H9 (cell line): ENCODE data around the gene IDI2. TPM values are rescaled to one million over a fixed set of nuclear protein-coding genes. Genes with fewer than 3 reads are reported as not detected.

Experiments
- DNase-seq: peaks from one replicate; pipeline ENCODE4 v3.0.0-alpha.2; 2017
- H2AFZ ChIP-seq: one replicate; pipeline ENCODE4 v1.6.1; 2013; ENCODE audit warnings: mild to moderate bottlenecking, low read length, control low read depth, moderate library complexity
- H2AK5ac ChIP-seq: 2 replicates; pipeline ENCODE4 v1.6.1; 2013; ENCODE audit warnings: low read length, control low read depth, mixed read lengths; ENCODE audit not compliant: insufficient read length
- H2BK120ac ChIP-seq: one replicate; pipeline ENCODE4 v1.6.1; 2013; ENCODE audit warnings: low read depth, mild to moderate bottlenecking, low read length, control low read depth, inconsistent platforms; ENCODE audit not compliant: poor library complexity, severe bottlenecking
- H2BK12ac ChIP-seq: 2 replicates; pipeline ENCODE4 v1.6.1; 2013; ENCODE audit warnings: low read length, control low read depth, mixed read lengths, low read depth; ENCODE audit not compliant: insufficient read length
- H2BK15ac ChIP-seq: 2 replicates; pipeline ENCODE4 v1.6.1; 2013; ENCODE audit warnings: low read depth, low read length, control low read depth
- H2BK20ac ChIP-seq: one replicate; pipeline ENCODE4 v1.6.1; 2013; ENCODE audit warnings: low read depth, mild to moderate bottlenecking, low read length, control low read depth, inconsistent platforms; ENCODE audit not compliant: poor library complexity, severe bottlenecking
- H2BK5ac ChIP-seq: 2 replicates; pipeline ENCODE4 v1.6.1; 2013; ENCODE audit warnings: low read length, control low read depth, mixed read lengths; ENCODE audit not compliant: insufficient read length
- H3K14ac ChIP-seq: 2 replicates; pipeline ENCODE4 v1.6.1; 2013; ENCODE audit warnings: low read length, control low read depth; ENCODE audit not compliant: insufficient read depth
- H3K18ac ChIP-seq: 2 replicates; pipeline ENCODE4 v1.6.1; 2013; ENCODE audit warnings: low read depth, mild to moderate bottlenecking, mixed read lengths, low read length, control low read depth; ENCODE audit not compliant: insufficient read length
- H3K23ac ChIP-seq: 2 replicates; pipeline ENCODE4 v1.6.1; 2013; ENCODE audit warnings: low read length, control low read depth, mixed read lengths, low read depth; ENCODE audit not compliant: insufficient read length
- H3K23me2 ChIP-seq: 2 replicates; pipeline ENCODE4 v1.6.1; 2013; ENCODE audit warnings: low read depth, mild to moderate bottlenecking, mixed read lengths, low read length, control low read depth; ENCODE audit not compliant: insufficient read length, poor library complexity, severe bottlenecking
- H3K27ac ChIP-seq: 2 replicates; pipeline ENCODE4 v1.5.1; 2013; ENCODE audit warnings: low read length, control low read depth, mixed read lengths, low read depth; ENCODE audit not compliant: insufficient read length
- H3K27me3 ChIP-seq: 2 replicates; pipeline ENCODE4 v1.6.1; 2013; ENCODE audit warnings: low read length, control low read depth, inconsistent platforms; ENCODE audit not compliant: insufficient read depth
- H3K4ac ChIP-seq: 2 replicates; pipeline ENCODE4 v1.6.1; 2013; ENCODE audit warnings: low read depth, mild to moderate bottlenecking, control low read depth, inconsistent platforms, low read length, moderate library complexity
- H3K4me1 ChIP-seq: 2 replicates; pipeline ENCODE4 v1.6.1; 2013; ENCODE audit warnings: low read length, control low read depth, inconsistent platforms; ENCODE audit not compliant: insufficient read depth
- H3K4me2 ChIP-seq: 2 replicates; pipeline ENCODE4 v1.6.1; 2013; ENCODE audit warnings: low read length, control low read depth, mixed read lengths; ENCODE audit not compliant: insufficient read length, insufficient read depth
- H3K56ac ChIP-seq: 2 replicates; pipeline ENCODE4 v1.6.1; 2013; ENCODE audit warnings: low read depth, mild to moderate bottlenecking, mixed read lengths, low read length, control low read depth; ENCODE audit not compliant: insufficient read length
- H3K79me1 ChIP-seq: 2 replicates; pipeline ENCODE4 v1.6.1; 2013; ENCODE audit warnings: low read depth, mild to moderate bottlenecking, moderate library complexity, low read length, control low read depth, inconsistent platforms; ENCODE audit not compliant: insufficient read depth, poor library complexity, severe bottlenecking
- H3K79me2 ChIP-seq: 2 replicates; pipeline ENCODE4 v1.6.1; 2013; ENCODE audit warnings: low read length, control low read depth, inconsistent platforms; ENCODE audit not compliant: insufficient read depth
- H3K9ac ChIP-seq: 2 replicates; pipeline ENCODE4 v1.6.1; 2013; ENCODE audit warnings: low read length, control low read depth, mixed read lengths; ENCODE audit not compliant: insufficient read length; ENCODE audit errors: extremely low read depth
- H3K9me3 ChIP-seq: one replicate; pipeline ENCODE4 v1.6.1; 2013; ENCODE audit warnings: low read depth, low read length, inconsistent platforms; ENCODE audit not compliant: control insufficient read depth
- H3T11ph ChIP-seq: one replicate; pipeline ENCODE4 v1.6.1; 2013; ENCODE audit warnings: mild to moderate bottlenecking, low read length, control low read depth, inconsistent platforms
- H4K20me1 ChIP-seq: one replicate; pipeline ENCODE4 v1.6.1; 2013; ENCODE audit not compliant: control insufficient read depth, insufficient read length, insufficient read depth
- H4K5ac ChIP-seq: 2 replicates; pipeline ENCODE4 v1.6.1; 2013; ENCODE audit warnings: low read depth, mild to moderate bottlenecking, mixed read lengths, low read length, control low read depth; ENCODE audit not compliant: insufficient read length
- H4K8ac ChIP-seq: replicated peaks from 2 replicates; pipeline ENCODE4 v1.6.1; 2013; ENCODE audit warnings: low read length, control low read depth, mixed read lengths, low read depth; ENCODE audit not compliant: insufficient read length
- H4K91ac ChIP-seq: 2 replicates; pipeline ENCODE4 v1.6.1; 2013; ENCODE audit warnings: low read depth, mild to moderate bottlenecking, moderate library complexity, mixed read lengths, low read length, control low read depth; ENCODE audit not compliant: insufficient read length
- H3K27ac Mint-ChIP-seq, 3 experiments: 2 replicates in 2 of 3; 3 replicates in 1 of 3; pipeline ENCODE4 v1.8.0; 2020 to 2021; ENCODE audit warnings: mixed read lengths in 3 of 3, mild to moderate bottlenecking in 1 of 3, moderate library complexity in 1 of 3
- H3K27me3 Mint-ChIP-seq: 2 replicates; pipeline ENCODE4 v1.8.0; 2021; ENCODE audit warnings: low read depth, mild to moderate bottlenecking, moderate library complexity, mixed read lengths
- H3K36me3 Mint-ChIP-seq, 3 experiments: 2 replicates in 2 of 3; 3 replicates in 1 of 3; pipeline ENCODE4 v1.8.0; 2020 to 2021; ENCODE audit warnings: low read depth in 3 of 3, mixed read lengths in 3 of 3; ENCODE audit not compliant: insufficient read depth in 1 of 3
- H3K4me1 Mint-ChIP-seq, 2 experiments: 2 replicates each; pipeline ENCODE4 v1.8.0; 2020; ENCODE audit warnings: mixed read lengths in 2 of 2
- H3K4me3 Mint-ChIP-seq, 2 experiments: 2 replicates in 1 of 2; 3 replicates in 1 of 2; pipeline ENCODE4 v1.8.0; 2020 to 2021; ENCODE audit warnings: mild to moderate bottlenecking in 2 of 2, mixed read lengths in 2 of 2, moderate library complexity in 1 of 2
- H3K9me3 Mint-ChIP-seq, 2 experiments: 2 replicates in 1 of 2; 3 replicates in 1 of 2; pipeline ENCODE4 v1.8.0; 2020; ENCODE audit warnings: mild to moderate bottlenecking in 2 of 2, mixed read lengths in 2 of 2, moderate library complexity in 1 of 2
- WGBS: extraction: QIAGEN DNeasy Blood & Tissue Kit; methylation state at CpG from one replicate; pipeline ENCODE4 v1.1.7; 2013; ENCODE audit warnings: missing lambda C conversion rate, low lambda C conversion rate, mixed read lengths; ENCODE audit not compliant: insufficient read length; ENCODE audit errors: extremely low coverage; 5-methylcytosine and 5-hydroxymethylcytosine counted together
- total RNA-seq: library from RNA; stranded (reverse); gene quantifications from 2 replicates; pipeline ENCODE4 v1.2.1, GENCODE V29; 2021
- TF ChIP-seq, protein P1 (sequence below): fragments of 200-600 bp; sonication (generic); conservative IDR thresholded peaks from 3 replicates; pipeline ENCODE4 v1.8.0; 2021; ENCODE audit warnings: antibody characterized with exemption, mild to moderate bottlenecking

IDI2 gene
- total RNA-seq, 1 experiment from 2014 or later = not detected

DNA sequence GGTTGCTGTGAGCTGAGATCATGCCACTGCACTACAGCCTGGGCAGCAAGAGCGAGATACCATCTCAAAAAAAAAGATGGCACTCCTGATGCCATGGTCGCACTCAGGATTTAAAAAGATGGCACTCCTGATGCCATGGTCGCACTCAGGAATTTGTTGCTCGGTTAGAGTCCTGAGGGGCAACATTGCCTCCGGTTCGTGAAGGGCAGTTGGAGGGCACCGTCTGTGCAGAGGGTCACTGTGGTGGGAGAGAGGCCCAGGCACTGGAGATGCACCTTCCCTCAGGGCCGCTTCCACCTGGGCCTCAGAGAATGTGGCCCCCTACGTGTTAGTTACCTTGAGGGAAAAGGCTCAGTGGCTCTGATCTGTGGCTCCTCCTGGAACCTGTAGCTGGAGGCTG, 19.1 kb downstream of the IDI2 start:
- Histone ChIP-seq H3K79me1 (no peaks in the 10 kb centered on the region), H3K23ac (no peak overlapping the region), H2BK15ac (no peak overlapping the region), H3K27me3 (no peaks in the 10 kb centered on the region), H2BK20ac (no peak overlapping the region), H3K56ac (no peak overlapping the region), H2AK5ac (no peak overlapping the region), H4K5ac (no peak overlapping the region), H4K20me1 (peaks cover 4% of the 10 kb centered on the region), H3K9me3 (no peaks in the 10 kb centered on the region), H3K27ac (no peak overlapping the region), H2BK12ac (no peak overlapping the region), H3K4me2 (no peak overlapping the region), H3K14ac (no peak overlapping the region), H4K8ac (no peak overlapping the region), H3K4me1 (no peaks in the 10 kb centered on the region), H3T11ph (no peak overlapping the region), H3K18ac (no peak overlapping the region), H3K4ac (no peak overlapping the region), H3K9ac (no peak overlapping the region), H4K91ac (no peak overlapping the region), H2BK5ac (no peak overlapping the region), H2AFZ (no peak overlapping the region), H3K23me2 (no peaks in the 10 kb centered on the region), H3K79me2 (no peaks in the 10 kb centered on the region), H2BK120ac (no peak overlapping the region)
- Mint-ChIP-seq H3K36me3 (peaks cover 75 to 96% (median 94%) of the 10 kb centered on the region in 3 experiments), H3K9me3 (no peaks in the 10 kb centered on the region), H3K4me3 (no peak overlapping the region), H3K4me1 (no peaks in the 10 kb centered on the region), H3K27me3 (no peaks in the 10 kb centered on the region; the same call in 1 of the 2 replicates), H3K27ac (no peak overlapping the region)
- no peak for DNase-seq
- no CpG with 5 or more reads among the region's 9 CpGs for WGBS
- TF ChIP-seq, protein P1, sequence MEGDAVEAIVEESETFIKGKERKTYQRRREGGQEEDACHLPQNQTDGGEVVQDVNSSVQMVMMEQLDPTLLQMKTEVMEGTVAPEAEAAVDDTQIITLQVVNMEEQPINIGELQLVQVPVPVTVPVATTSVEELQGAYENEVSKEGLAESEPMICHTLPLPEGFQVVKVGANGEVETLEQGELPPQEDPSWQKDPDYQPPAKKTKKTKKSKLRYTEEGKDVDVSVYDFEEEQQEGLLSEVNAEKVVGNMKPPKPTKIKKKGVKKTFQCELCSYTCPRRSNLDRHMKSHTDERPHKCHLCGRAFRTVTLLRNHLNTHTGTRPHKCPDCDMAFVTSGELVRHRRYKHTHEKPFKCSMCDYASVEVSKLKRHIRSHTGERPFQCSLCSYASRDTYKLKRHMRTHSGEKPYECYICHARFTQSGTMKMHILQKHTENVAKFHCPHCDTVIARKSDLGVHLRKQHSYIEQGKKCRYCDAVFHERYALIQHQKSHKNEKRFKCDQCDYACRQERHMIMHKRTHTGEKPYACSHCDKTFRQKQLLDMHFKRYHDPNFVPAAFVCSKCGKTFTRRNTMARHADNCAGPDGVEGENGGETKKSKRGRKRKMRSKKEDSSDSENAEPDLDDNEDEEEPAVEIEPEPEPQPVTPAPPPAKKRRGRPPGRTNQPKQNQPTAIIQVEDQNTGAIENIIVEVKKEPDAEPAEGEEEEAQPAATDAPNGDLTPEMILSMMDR = no peak
